Measurements from ENCODE around the gene SNCA.

The SNCA gene

GRCh38 chr4:89807441-89808140, 29.4 kb downstream of the SNCA start:
- no peak for DNase-seq

- DNase-seq, result no peak
Observed at GRCh38 chr4:89805297-89805696, 31.7 kb downstream of the SNCA start.

- DNase-seq, result no peak
Observed at GRCh38 chr4:89803915-89804314, 33.0 kb downstream of the SNCA start.

- DNase-seq, result no peak
Observed at GRCh38 chr4:89803036-89803435, 33.9 kb downstream of the SNCA start.

GRCh38 chr4:89800527-89801103, 36.3 kb downstream of the SNCA start:
- DNase-seq, result no peak

GRCh38 chr4:89800012-89800516, 36.9 kb downstream of the SNCA start:
- no peak for DNase-seq

GRCh38 chr4:89799071-89799470, 37.9 kb downstream of the SNCA start:
- DNase-seq, result no peak

- DNase-seq, result no peak
Observed at GRCh38 chr4:89797117-89797516, 39.8 kb downstream of the SNCA start.

GRCh38 chr4:89788206-89789072, 48.5 kb downstream of the SNCA start:
- no peak for DNase-seq

GRCh38 chr4:89784686-89785231, 52.2 kb downstream of the SNCA start:
- no peak for DNase-seq

- DNase-seq, result no peak
Observed at GRCh38 chr4:89781321-89781720, 55.6 kb downstream of the SNCA start.

GRCh38 chr4:89773805-89774204, 63.2 kb downstream of the SNCA start:
- no peak for DNase-seq

- DNase-seq, result no peak
Observed at GRCh38 chr4:89769856-89770255, 67.1 kb downstream of the SNCA start.

GRCh38 chr4:89767924-89768323, 69.0 kb downstream of the SNCA start:
- no peak for DNase-seq

GRCh38 chr4:89765966-89766365, 71.0 kb downstream of the SNCA start:
- no peak for DNase-seq

- no peak for DNase-seq
Observed at GRCh38 chr4:89765528-89765927, 71.4 kb downstream of the SNCA start.

GRCh38 chr4:89762311-89762710, 74.7 kb downstream of the SNCA start:
- no peak for DNase-seq

GRCh38 chr4:89759426-89759825, 77.5 kb downstream of the SNCA start:
- no peak for DNase-seq

GRCh38 chr4:89757154-89757719, 79.7 kb downstream of the SNCA start:
- DNase-seq, result no peak

- no peak for DNase-seq
Observed at GRCh38 chr4:89755220-89755619, 81.7 kb downstream of the SNCA start.

- DNase-seq, result no peak
Observed at GRCh38 chr4:89754531-89754930, 82.4 kb downstream of the SNCA start.

- DNase-seq, result no peak
Observed at GRCh38 chr4:89753601-89754066, 83.3 kb downstream of the SNCA start.
